Adrenal gland (tissue), 5 donors: ENCODE measurements around the gene SORT1.
"Not testable (repeated sequence)": the region's sequence is repeated elsewhere in the genome, so short reads cannot be mapped to it uniquely, and the experiment has no call there.

Experiments
- POLR2A ChIP-seq, 2 donors: fragments of 450-650 bp; IDR thresholded peaks; one replicate each; pipeline ENCODE4 v1.6.1; 2017; ENCODE audit warnings: antibody characterized with exemption in 2 of 2, mild to moderate bottlenecking in 2 of 2, moderate library complexity in 1 of 2
- TF ChIP-seq, protein P1 (sequence below), 6 experiments: fragments of 450-650 bp in 4 of 6; fragments of 200-600 bp in 2 of 6; sonication (generic) in 1 of 6; IDR thresholded peaks; 1 replicate in 5 of 6; 2 replicates in 1 of 6; pipeline versions ENCODE4 v1.5.1 to v1.8.0; 2016 to 2021; ENCODE audit warnings: antibody characterized with exemption in 6 of 6, mild to moderate bottlenecking in 2 of 6, moderate library complexity in 1 of 6
- donor health status: DM: no; HTN: no; CAD: no.

DNA sequence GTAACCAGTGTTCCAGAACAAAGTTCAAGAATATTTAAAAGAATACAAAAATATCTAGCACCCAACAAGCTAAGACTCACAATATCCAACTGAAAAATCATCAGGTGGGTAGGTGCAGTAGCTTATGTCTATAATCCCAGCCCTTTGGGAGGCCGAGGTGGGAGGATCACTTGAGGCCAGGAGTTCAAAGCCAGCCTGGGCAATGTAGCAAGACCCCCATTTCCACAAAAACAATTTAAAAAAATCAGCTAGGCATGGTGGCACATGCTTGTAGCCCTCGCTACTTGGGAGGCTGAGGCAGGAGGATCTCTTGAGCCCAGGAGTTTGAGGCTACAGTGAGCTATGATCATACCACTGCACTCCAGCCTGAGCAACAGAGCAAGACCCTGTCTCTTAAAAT is 24.0 kb downstream of the SORT1 start:
- TF ChIP-seq, protein P1, sequence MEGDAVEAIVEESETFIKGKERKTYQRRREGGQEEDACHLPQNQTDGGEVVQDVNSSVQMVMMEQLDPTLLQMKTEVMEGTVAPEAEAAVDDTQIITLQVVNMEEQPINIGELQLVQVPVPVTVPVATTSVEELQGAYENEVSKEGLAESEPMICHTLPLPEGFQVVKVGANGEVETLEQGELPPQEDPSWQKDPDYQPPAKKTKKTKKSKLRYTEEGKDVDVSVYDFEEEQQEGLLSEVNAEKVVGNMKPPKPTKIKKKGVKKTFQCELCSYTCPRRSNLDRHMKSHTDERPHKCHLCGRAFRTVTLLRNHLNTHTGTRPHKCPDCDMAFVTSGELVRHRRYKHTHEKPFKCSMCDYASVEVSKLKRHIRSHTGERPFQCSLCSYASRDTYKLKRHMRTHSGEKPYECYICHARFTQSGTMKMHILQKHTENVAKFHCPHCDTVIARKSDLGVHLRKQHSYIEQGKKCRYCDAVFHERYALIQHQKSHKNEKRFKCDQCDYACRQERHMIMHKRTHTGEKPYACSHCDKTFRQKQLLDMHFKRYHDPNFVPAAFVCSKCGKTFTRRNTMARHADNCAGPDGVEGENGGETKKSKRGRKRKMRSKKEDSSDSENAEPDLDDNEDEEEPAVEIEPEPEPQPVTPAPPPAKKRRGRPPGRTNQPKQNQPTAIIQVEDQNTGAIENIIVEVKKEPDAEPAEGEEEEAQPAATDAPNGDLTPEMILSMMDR (IDR thresholded peaks at IDR 0.05), result not testable (repeated sequence)
- TF ChIP-seq POLR2A (IDR thresholded peaks at IDR 0.05), result not testable (repeated sequence)
